Transverse colon (tissue), 4 donors: ENCODE measurements around the gene TNKS2. TPM values are rescaled to one million over a fixed set of nuclear protein-coding genes. Genes with fewer than 3 reads are reported as not detected.

Experiments
- DNase-seq: peaks from one replicate; pipeline ENCODE4 v3.0.0-alpha.2; 2019
- H3K27ac ChIP-seq, 4 donors: fragments of 200-600 bp; sonication (generic); 2 replicates each; pipeline ENCODE4 v1.5.1; 2016 to 2018; ENCODE audit warnings: inconsistent platforms in 4 of 4
- H3K27me3 ChIP-seq: fragments of 200-600 bp; sonication (generic); 2 replicates; pipeline ENCODE4 v1.5.1; 2017; ENCODE audit warnings: inconsistent platforms
- H3K36me3 ChIP-seq, 4 donors: fragments of 200-600 bp; sonication (generic); 2 replicates each; pipeline ENCODE4 v1.5.1; 2017 to 2019; ENCODE audit warnings: inconsistent platforms in 4 of 4
- H3K4me1 ChIP-seq, 4 donors: fragments of 200-600 bp; sonication (generic); 2 replicates each; pipeline ENCODE4 v1.5.1; 2017 to 2020; ENCODE audit warnings: inconsistent platforms in 4 of 4
- H3K4me3 ChIP-seq, 4 donors: fragments of 200-600 bp; sonication (generic); 1 replicate in 1 of 4; 2 replicates in 3 of 4; pipeline versions ENCODE4 v1.5.1 to v1.6.1; 2017 to 2019; ENCODE audit warnings: inconsistent platforms in 4 of 4
- H3K9me3 ChIP-seq, 2 donors: fragments of 200-600 bp; sonication (generic); 2 replicates each; pipeline ENCODE4 v1.5.1; 2017 to 2019; ENCODE audit warnings: inconsistent platforms in 2 of 2
- CTCF ChIP-seq, 5 experiments: fragments of 200-600 bp in 3 of 5; fragments of 450-650 bp in 2 of 5; sonication (generic) in 3 of 5; IDR thresholded peaks; 1 replicate in 2 of 5; 2 replicates in 3 of 5; pipeline ENCODE4 v1.5.1; 2016 to 2017; ENCODE audit warnings: antibody characterized with exemption in 5 of 5, inconsistent platforms in 3 of 5, mild to moderate bottlenecking in 2 of 5, moderate library complexity in 1 of 5
- EP300 ChIP-seq: sonication (generic); formaldehyde crosslinking; IDR thresholded peaks from one replicate; pipeline ENCODE4 v1.6.1; 2017; ENCODE audit warnings: antibody characterized with exemption, low read depth
- POLR2A ChIP-seq: fragments of 450-650 bp; IDR thresholded peaks from one replicate; pipeline ENCODE4 v1.6.1; 2016; ENCODE audit warnings: antibody characterized with exemption, mild to moderate bottlenecking, moderate library complexity
- POLR2AphosphoS5 ChIP-seq, 3 donors: sonication (generic); formaldehyde crosslinking; IDR thresholded peaks; one replicate each; pipeline ENCODE4 v1.6.1; 2016; ENCODE audit warnings: antibody characterized with exemption in 3 of 3
- WGBS, 2 donors: methylation state at CpG; one replicate each; pipeline ENCODE4 v1.1.5; 2018; ENCODE audit warnings: low coverage in 1 of 2; 5-methylcytosine and 5-hydroxymethylcytosine counted together
- in situ Hi-C, 4 donors: fragments of 200-750 bp; cut with MboI; loops; one replicate each; pipeline versions ENCODE4 v1.15.0 to v1.15.1; 2017; ENCODE audit warnings: low sequenced_read_pairs in 3 of 4, low pct_ligation_motif_present in 1 of 4, low pct_unique_long_range_greater_than_20kb in 1 of 4
- intact Hi-C: fragments of 100-400 bp; cut with DNase I; formaldehyde crosslinking; loops from one replicate; pipeline ENCODE4 v1.15.1; 2023; ENCODE audit warnings: low total_unique reads
- small RNA-seq, 4 donors: library from RNA; depleted of rRNA; stranded (forward); fragments of <200 nt; gene quantifications; one replicate each; pipeline ENCODE3, GENCODE V24; 2016
- total RNA-seq, 4 donors: library from RNA; depleted of rRNA; stranded (reverse); fragments of >200 nt; gene quantifications; one replicate each; pipeline ENCODE4 v1.1.0, GENCODE V29; 2016

The TNKS2 gene
- total RNA-seq, 4 donors from 2014 or later: 27.2 to 38.7 (median 31.6) TPM

DNA sequence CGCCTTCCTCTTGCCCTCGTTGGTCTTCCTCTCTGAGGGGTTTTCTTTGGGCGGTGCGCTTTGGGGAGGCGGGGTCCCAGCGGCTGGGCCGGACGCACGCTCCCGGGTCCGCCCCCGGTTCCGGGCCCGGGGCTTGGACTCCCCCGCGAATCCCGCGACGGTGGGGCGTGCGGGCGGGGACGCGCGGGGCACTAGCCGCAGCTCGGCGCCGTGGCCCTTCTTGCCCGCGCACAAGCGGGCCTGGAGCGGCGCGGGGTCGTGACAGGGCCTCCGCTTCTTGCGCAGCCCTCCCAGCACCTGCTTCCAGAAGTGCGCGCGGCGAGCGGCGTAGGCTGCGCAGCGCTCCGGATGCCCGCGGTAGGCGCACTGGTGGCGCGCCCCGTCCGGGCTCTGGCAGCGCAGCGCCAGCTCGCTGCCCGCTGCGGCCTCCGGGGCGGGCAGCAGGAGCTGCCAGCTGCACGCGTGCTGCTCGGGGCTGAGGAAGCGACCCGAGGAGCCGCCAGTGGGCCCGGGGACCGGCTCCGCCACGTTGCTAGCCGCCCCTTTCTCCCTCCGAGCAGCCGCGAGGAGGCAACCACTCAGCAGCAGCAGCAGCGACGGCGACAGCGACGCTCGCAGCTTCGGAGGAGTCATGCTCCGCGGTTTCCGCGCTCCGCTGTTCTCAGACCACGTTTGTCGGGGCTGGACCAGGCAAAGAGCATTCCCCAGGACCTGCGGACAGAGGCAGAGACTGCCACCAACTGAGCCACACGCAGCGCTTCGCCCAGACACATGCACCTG is 110.3 kb downstream of the TNKS2 start:
- peaks cover 0 to 20% (median 3%) of the 10 kb centered on the region in 4 donors for H3K4me1 ChIP-seq
- no peaks in the 10 kb centered on the region for H3K36me3 ChIP-seq
- intact Hi-C loops: no loop called here
- peak; percentile 77 for DNase-seq
- peak overlapping the region; percentile 76 to 84 (median 81) for H3K27ac ChIP-seq
- WGBS, 2 donors: 1% methylated on average over 42 of the region's 93 CpGs; no CpG with 5 or more reads in 1 of the 2 donors
- TF ChIP-seq POLR2AphosphoS5 (IDR thresholded peaks at IDR 0.05) (peak in 1 of 3 donors; percentile 35), CTCF (IDR thresholded peaks at IDR 0.05) (peak in 4 of 5 experiments; percentile 22 to 35 (median 30)), POLR2A (no peak), EP300 (no peak)
- H3K9me3 ChIP-seq: no peaks in the 10 kb centered on the region
- in situ Hi-C loops: loop anchor here (25.0 kb wide), 2 partner anchors 121 to 521 kb away; partner anchors contain the start of gene TNKS2 (in 1 of the 4)
- H3K27me3 ChIP-seq: no peaks in the 10 kb centered on the region
- peak overlapping the region; percentile 56 to 94 (median 78) for H3K4me3 ChIP-seq

DNA sequence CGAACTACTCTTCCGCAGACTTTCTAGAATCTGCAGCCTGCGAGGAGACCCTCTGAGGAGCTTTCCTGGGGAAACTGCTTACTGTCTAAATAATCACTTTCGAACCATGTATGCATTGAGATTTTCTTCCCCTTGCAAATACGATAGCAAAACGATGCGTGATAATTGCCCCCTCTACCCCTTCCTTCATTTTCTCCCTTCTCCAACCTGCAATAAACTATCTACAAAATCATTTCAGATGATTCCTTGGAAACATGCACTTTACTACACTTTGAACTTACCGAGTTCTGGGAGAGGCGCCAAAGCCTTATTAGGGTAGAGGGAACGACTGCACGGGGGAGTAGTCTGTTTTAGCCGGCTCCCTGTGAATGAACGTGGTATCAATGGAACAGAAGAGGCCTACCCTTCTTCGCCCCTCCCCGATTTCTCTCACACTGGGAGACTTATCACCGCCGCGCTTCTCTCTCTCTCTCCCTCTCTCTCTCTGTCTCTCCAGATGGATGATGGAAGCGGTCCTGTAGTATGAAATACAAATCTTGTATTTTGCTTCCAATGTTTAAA is 111.0 kb downstream of the TNKS2 start, which contains the start of gene FGFBP3:
Gene FGFBP3 (minus strand): TSS at position 370 of the 561 bp plus-strand sequence. CDS start 517 bp downstream, outside the sequence.
- Histone ChIP-seq H3K9me3 (no peaks in the 10 kb centered on the region), H3K27ac (peak within 1 kb of the TSS; percentile 76 to 84 (median 81)), H3K4me1 (peaks cover 0 to 20% (median 3%) of the 10 kb centered on the region in 4 donors), H3K4me3 (peak within 1 kb of the TSS; percentile 56 to 94 (median 78)), H3K36me3 (no peaks in the 10 kb centered on the region), H3K27me3 (no peaks in the 10 kb centered on the region)
- intact Hi-C loops (no loop called here), in situ Hi-C loops (loop anchor here (25.0 kb wide), 2 partner anchors 122 to 522 kb away; partner anchors contain the start of gene TNKS2 (in 1 of the 4))
- peak; percentile 28 for DNase-seq
- TF ChIP-seq EP300: no peak
- TF ChIP-seq CTCF (IDR thresholded peaks at IDR 0.05): peak in 1 of 5 experiments; percentile 6
- WGBS, 2 donors: 0% methylated on average over 11 to 19 of the region's 19 CpGs

GRCh38 chr10:91910467-91910866 is 112.2 kb downstream of the TNKS2 start:
- Histone ChIP-seq H3K4me3 (no peak overlapping the region), H3K9me3 (no peaks in the 10 kb centered on the region), H3K27ac (no peak overlapping the region), H3K36me3 (no peaks in the 10 kb centered on the region), H3K4me1 (peaks cover 0 to 20% (median 3%) of the 10 kb centered on the region in 4 donors), H3K27me3 (peaks cover 11% of the 10 kb centered on the region)
- no peak for DNase-seq
- WGBS, 2 donors: 77 to 100% methylated on average over 1 to 4 of the region's 4 CpGs
- TF ChIP-seq POLR2AphosphoS5 (IDR thresholded peaks at IDR 0.05) (no peak), POLR2A (no peak)
- intact Hi-C loops (no loop called here), in situ Hi-C loops (loop anchor here (25.0 kb wide), 2 partner anchors 123 to 523 kb away; partner anchors contain the start of gene TNKS2 (in 1 of the 4))

Small RNAs within 50 kb of the gene (small RNA-seq; reads per million reads assigned to genes)
- gene AL359198.2: 0 reads per million in 4 donors
- 0 to 0.28 (median 0) reads per million in 4 donors for gene SRP9P1

Other genes with a start within 250 kb of the TNKS2 start
- gene PPP1R3C, start 165.4 kb upstream of the TNKS2 start, total RNA-seq: 1 to 10 TPM; 1.1 to 4.6 (median 3.0) TPM
- gene FGFBP3, start 111.1 kb downstream of the TNKS2 start, total RNA-seq: 1 to 10 TPM in 2 of 4 donors, under 1 TPM in 2; 0.75 to 7.8 (median 1.0) TPM
- 10 to 100 TPM; 23.9 to 58.6 (median 37.0) TPM for gene BTAF1, start 125.3 kb downstream of the TNKS2 start, total RNA-seq